HepG2 (cell line): ENCODE measurements around the gene MYH7B. TPM values are rescaled to one million over a fixed set of nuclear protein-coding genes. Genes with fewer than 3 reads are reported as not detected.

Source experiments
- ARID3A ChIP-seq: IDR thresholded peaks from 2 replicates; pipeline ENCODE4 v1.6.1; 2012; ENCODE audit warnings: low read depth, low read length, improper control_type of control experiment
- CEBPG ChIP-seq: IDR thresholded peaks from 2 replicates; pipeline ENCODE4 v1.6.1; 2016
- NFIB ChIP-seq: sonication (generic); formaldehyde crosslinking; IDR thresholded peaks from 2 replicates; pipeline ENCODE4 v1.9.0; 2021; ENCODE audit warnings: missing genetic modification reagents, mild to moderate bottlenecking, borderline replicate concordance
- ONECUT2 ChIP-seq: sonication (generic); formaldehyde crosslinking; IDR thresholded peaks from 2 replicates; pipeline ENCODE4 v1.4.0; 2020; ENCODE audit warnings: missing genetic modification reagents
- PBX3 ChIP-seq: sonication (generic); formaldehyde crosslinking; IDR thresholded peaks from 2 replicates; pipeline ENCODE4 v1.8.1; 2023; ENCODE audit warnings: missing genetic modification reagents, inconsistent platforms, borderline replicate concordance
- POGZ ChIP-seq: sonication (generic); formaldehyde crosslinking; IDR thresholded peaks from 2 replicates; pipeline ENCODE4 v1.4.0; 2020; ENCODE audit warnings: mild to moderate bottlenecking, missing genetic modification reagents
- RNF219 ChIP-seq: sonication (generic); formaldehyde crosslinking; IDR thresholded peaks from 2 replicates; pipeline ENCODE4 v1.5.0; 2020; ENCODE audit warnings: mild to moderate bottlenecking, missing genetic modification reagents
- SNAPC5 ChIP-seq: sonication (generic); formaldehyde crosslinking; IDR thresholded peaks from 2 replicates; pipeline ENCODE4 v1.8.1; 2023; ENCODE audit warnings: mild to moderate bottlenecking, missing genetic modification reagents, borderline replicate concordance
- TCF7 ChIP-seq: sonication (generic); IDR thresholded peaks from 2 replicates; pipeline ENCODE4 v1.6.1; 2016; ENCODE audit warnings: antibody characterized with exemption, low read depth
- WIZ ChIP-seq: sonication (generic); formaldehyde crosslinking; IDR thresholded peaks from 2 replicates; pipeline ENCODE4 v1.5.1; 2020; ENCODE audit warnings: mild to moderate bottlenecking, missing genetic modification reagents
- ZBTB42 ChIP-seq: sonication (generic); formaldehyde crosslinking; IDR thresholded peaks from 2 replicates; pipeline ENCODE4 v1.5.0; 2020; ENCODE audit warnings: mild to moderate bottlenecking, missing genetic modification reagents
- ZBTB8A ChIP-seq: sonication (generic); formaldehyde crosslinking; IDR thresholded peaks from 2 replicates; pipeline ENCODE4 v1.4.0; 2020; ENCODE audit warnings: mild to moderate bottlenecking, low read depth, missing genetic modification reagents, borderline replicate concordance
- ZNF335 ChIP-seq: sonication (generic); formaldehyde crosslinking; IDR thresholded peaks from 2 replicates; pipeline ENCODE4 v1.4.0; 2020; ENCODE audit warnings: missing genetic modification reagents
- ZNF496 ChIP-seq: sonication (generic); formaldehyde crosslinking; IDR thresholded peaks from 2 replicates; pipeline ENCODE4 v1.8.1; 2023; ENCODE audit warnings: mild to moderate bottlenecking, moderate library complexity, missing genetic modification reagents; ENCODE audit not compliant: insufficient replicate concordance
- ZNF503 ChIP-seq: sonication (generic); formaldehyde crosslinking; IDR thresholded peaks from 2 replicates; pipeline ENCODE4 v1.4.0; 2020; ENCODE audit warnings: missing genetic modification reagents
- ZNF639 ChIP-seq: conservative IDR thresholded peaks from 2 replicates; pipeline ENCODE4 v1.6.1; 2018; ENCODE audit warnings: missing genetic modification reagents
- ZNF768 ChIP-seq: sonication (generic); formaldehyde crosslinking; IDR thresholded peaks from 2 replicates; pipeline ENCODE4 v1.4.0; 2020; ENCODE audit warnings: missing genetic modification reagents
- ZNF784 ChIP-seq: sonication (generic); formaldehyde crosslinking; IDR thresholded peaks from 2 replicates; pipeline ENCODE4 v1.5.1; 2020; ENCODE audit warnings: missing genetic modification reagents, mild to moderate bottlenecking, borderline replicate concordance
- ZNF788 ChIP-seq: sonication (generic); formaldehyde crosslinking; IDR thresholded peaks from 2 replicates; pipeline ENCODE4 v1.5.0; 2020; ENCODE audit warnings: mild to moderate bottlenecking, missing genetic modification reagents, borderline replicate concordance
- polyA plus RNA-seq, 8 experiments: library from polyadenylated mRNA; depleted of rRNA in 3 of 8; stranded (reverse) in 7 of 8; unstranded in 1 of 8; fragments of >200 nt; fragmentation: Illumina TruSeq in 4 of 8; extraction: Trizol in 4 of 8; gene quantifications; 2 replicates each; pipeline versions ENCODE4 v1.2.1 to v1.2.3, GENCODE V29; 2011 to 2016; ENCODE audit warnings: low read depth in 4 of 8, missing spikeins in 1 of 8, mixed read lengths in 1 of 8; ENCODE audit not compliant: insufficient read depth in 1 of 8
- total RNA-seq, 5 experiments: library from RNA; depleted of rRNA; stranded (reverse); fragments of >200 nt; fragmentation: Illumina TruSeq; extraction: Trizol; gene quantifications; 2 replicates each; pipeline ENCODE4 v1.2.3, GENCODE V29; 2016; ENCODE audit warnings: low read depth in 1 of 5

Gene MYH7B
- total and polyA plus RNA-seq, 2 of the 13 experiments (the other 11 are each of a cell fraction or from before 2014, with no cell fraction given): 0.05 to 0.20 TPM

- TF ChIP-seq WIZ: no peak; the same call in 1 of the 2 replicates
- no peak; the same call in 1 of the 2 replicates for TF ChIP-seq CEBPG (CRISPR knock-in tag)
- TF ChIP-seq ZNF496 (CRISPR knock-in tag): no peak
- peak; percentile 79; the same call in 1 of the 2 replicates for TF ChIP-seq ZNF335
- 0 out of 2 replicates have a peak, but pooled peaks have one; percentile 84 for TF ChIP-seq ZBTB42 (CRISPR knock-in tag)
- peak; percentile 95 for TF ChIP-seq ONECUT2 (CRISPR knock-in tag)
- 0 out of 2 replicates have a peak, but pooled peaks have one; percentile 62 for TF ChIP-seq ZNF503 (CRISPR knock-in tag)
- peak; percentile 100 for TF ChIP-seq ZNF788 (CRISPR knock-in tag)
- peak; percentile 91 for TF ChIP-seq POGZ (CRISPR knock-in tag)
- TF ChIP-seq ARID3A: no peak; the same call in 1 of the 2 replicates
- TF ChIP-seq ZNF784 (CRISPR knock-in tag): peak; percentile 97
- no peak for TF ChIP-seq RNF219 (CRISPR knock-in tag)
- peak; percentile 79 for TF ChIP-seq ZNF768 (CRISPR knock-in tag)
- peak; percentile 80; the same call in 1 of the 2 replicates for TF ChIP-seq SNAPC5
- TF ChIP-seq TCF7: peak; percentile 44; the same call in 1 of the 2 replicates
- TF ChIP-seq ZBTB8A (CRISPR knock-in tag): peak; percentile 93
- 0 out of 2 replicates have a peak, but pooled peaks have one; percentile 46 for TF ChIP-seq PBX3 (CRISPR knock-in tag)
- no peak for TF ChIP-seq NFIB (CRISPR knock-in tag)
- TF ChIP-seq ZNF639: peak; percentile 93
Measured at GRCh38 chr20:34955231-34956040, at the start of gene MYH7B, which contains the start of gene GSS (continued).
